IMR-90 (cell line): ENCODE measurements around the gene BEGAIN. TPM values are rescaled to one million over a fixed set of nuclear protein-coding genes. Genes with fewer than 3 reads are reported as not detected.

Experiments
- ATAC-seq: fragments of 200-7000 bp; cut with Tn5 transposase; 2 replicates; pipeline ENCODE4 v1.9.1; 2020; ENCODE audit warnings: low read depth, mild to moderate bottlenecking, moderate library complexity
- BruUV-seq: library from RNA; stranded (reverse); fragments of 400-500 nt; replicated peaks from 2 replicates; lab custom pipeline; 2021; lab: Mats Ljungman, UMichigan
- CTCF ChIA-PET: fragments of 300-600 bp; formaldehyde crosslinking; extraction: SDS; loops from one replicate; lab custom pipeline; 2021; ENCODE audit warnings: antibody characterized with exemption; lab: Yijun Ruan, JAX
- POLR2A ChIA-PET: fragments of 300-600 bp; sonication (Branson Sonifier 250); formaldehyde crosslinking; loops from one replicate; lab custom pipeline; 2022; ENCODE audit warnings: antibody characterized with exemption; ENCODE audit not compliant: unreplicated experiment; lab: Charles Lee
- DNase-seq: peaks from one replicate; pipeline ENCODE4 v3.0.0; 2013
- H2AFZ ChIP-seq: replicated peaks from 2 replicates; pipeline ENCODE3; 2013; ENCODE audit warnings: low read length, mild to moderate bottlenecking; ENCODE audit not compliant: poor library complexity
- H2AK5ac ChIP-seq: 2 replicates; pipeline ENCODE4 v1.6.1; 2013; ENCODE audit warnings: low read depth, low read length, inconsistent platforms
- H2AK9ac ChIP-seq: replicated peaks from 2 replicates; pipeline ENCODE3; 2013; ENCODE audit warnings: mild to moderate bottlenecking, low read depth, low read length, moderate library complexity; ENCODE audit not compliant: poor library complexity
- H2BK120ac ChIP-seq: 2 replicates; pipeline ENCODE4 v1.6.1; 2013; ENCODE audit warnings: low read depth, low read length, inconsistent platforms
- H2BK15ac ChIP-seq: 3 replicates; pipeline ENCODE4 v1.6.1; 2013; ENCODE audit warnings: low read depth, low read length, inconsistent platforms
- H2BK20ac ChIP-seq: 2 replicates; pipeline ENCODE4 v1.6.1; 2013; ENCODE audit warnings: low read depth, mild to moderate bottlenecking, inconsistent platforms, low read length, moderate library complexity
- H2BK5ac ChIP-seq: 2 replicates; pipeline ENCODE4 v1.6.1; 2013; ENCODE audit warnings: mild to moderate bottlenecking, low read depth, low read length, inconsistent platforms; ENCODE audit not compliant: poor library complexity, severe bottlenecking
- H3K14ac ChIP-seq: replicated peaks from 2 replicates; pipeline ENCODE4 v1.6.1; 2013; ENCODE audit warnings: low read depth, low read length, inconsistent platforms
- H3K18ac ChIP-seq: 2 replicates; pipeline ENCODE4 v1.6.1; 2013; ENCODE audit warnings: low read depth, low read length, control low read depth
- H3K23ac ChIP-seq: 2 replicates; pipeline ENCODE4 v1.6.1; 2013; ENCODE audit warnings: low read depth, low read length, inconsistent platforms
- H3K27ac ChIP-seq: 2 replicates; pipeline ENCODE4 v1.5.1; 2013; ENCODE audit warnings: mild to moderate bottlenecking, control low read depth, low read length; ENCODE audit not compliant: insufficient read depth
- H3K27me3 ChIP-seq: 2 replicates; pipeline ENCODE4 v1.6.1; 2013; ENCODE audit warnings: low read length; ENCODE audit not compliant: control insufficient read depth, insufficient read depth
- H3K36me3 ChIP-seq: 2 replicates; pipeline ENCODE4 v1.6.1; 2013; ENCODE audit warnings: low read length, mixed read lengths; ENCODE audit not compliant: control insufficient read depth, insufficient read depth
- H3K4ac ChIP-seq: 2 replicates; pipeline ENCODE4 v1.6.1; 2013; ENCODE audit warnings: low read depth, low read length, inconsistent platforms
- H3K4me1 ChIP-seq: 2 replicates; pipeline ENCODE4 v1.6.1; 2013; ENCODE audit warnings: low read length, mixed read lengths; ENCODE audit not compliant: control insufficient read depth, insufficient read depth
- H3K4me2 ChIP-seq: 2 replicates; pipeline ENCODE4 v1.6.1; 2013; ENCODE audit warnings: low read depth, mild to moderate bottlenecking, control low read depth, low read length, moderate library complexity
- H3K4me3 ChIP-seq: 2 replicates; pipeline ENCODE4 v1.5.1; 2013; ENCODE audit warnings: low read depth, mild to moderate bottlenecking, control low read depth, low read length, moderate library complexity; ENCODE audit not compliant: insufficient read depth
- H3K56ac ChIP-seq: 2 replicates; pipeline ENCODE4 v1.6.1; 2013; ENCODE audit warnings: low read length, inconsistent platforms; ENCODE audit not compliant: insufficient read depth; ENCODE audit errors: extremely low read depth
- H3K79me1 ChIP-seq, 2 experiments: 2 replicates each; pipeline ENCODE4 v1.6.1; 2013; ENCODE audit warnings: low read length in 2 of 2, inconsistent platforms in 1 of 2, low read depth in 1 of 2
- H3K9ac ChIP-seq: 2 replicates; pipeline ENCODE4 v1.6.1; 2013; ENCODE audit warnings: low read depth, low read length, control low read depth
- H3K9me1 ChIP-seq: 2 replicates; pipeline ENCODE4 v1.6.1; 2013; ENCODE audit warnings: low read length, inconsistent platforms; ENCODE audit not compliant: insufficient read depth
- H3K9me3 ChIP-seq: 2 replicates; pipeline ENCODE4 v1.6.1; 2013; ENCODE audit warnings: low read length; ENCODE audit not compliant: control insufficient read depth, insufficient read depth
- H4K20me1 ChIP-seq: 2 replicates; pipeline ENCODE4 v1.6.1; 2013; ENCODE audit warnings: low read length, inconsistent platforms; ENCODE audit not compliant: insufficient read depth
- H4K5ac ChIP-seq: 2 replicates; pipeline ENCODE4 v1.6.1; 2013; ENCODE audit warnings: mild to moderate bottlenecking, low read depth, low read length, control low read depth
- H4K8ac ChIP-seq, 2 experiments: 2 replicates each; pipeline ENCODE4 v1.6.1; 2013; ENCODE audit warnings: low read depth in 2 of 2, low read length in 2 of 2, control low read depth in 1 of 2, inconsistent platforms in 1 of 2
- H4K91ac ChIP-seq: 2 replicates; pipeline ENCODE4 v1.6.1; 2013; ENCODE audit warnings: low read depth, low read length, inconsistent platforms; ENCODE audit not compliant: insufficient read depth
- BHLHE40 ChIP-seq: fragments of 150-350 bp; IDR thresholded peaks from 2 replicates; pipeline ENCODE4 v1.6.1; 2016; ENCODE audit warnings: mild to moderate bottlenecking, low read depth, low read length
- CEBPB ChIP-seq: IDR thresholded peaks from 2 replicates; pipeline ENCODE4 v1.6.1; 2012; ENCODE audit warnings: low read depth, low read length, improper control_type of control experiment
- CHD1 ChIP-seq: IDR thresholded peaks from 2 replicates; pipeline ENCODE4 v1.6.1; 2012; ENCODE audit warnings: low read depth, low read length, improper control_type of control experiment
- ELK1 ChIP-seq: fragments of 150-350 bp; IDR thresholded peaks from 2 replicates; pipeline ENCODE4 v1.6.1; 2016; ENCODE audit warnings: low read depth, mild to moderate bottlenecking, low read length, moderate library complexity, borderline replicate concordance
- FOS ChIP-seq: fragments of 150-350 bp; IDR thresholded peaks from 2 replicates; pipeline ENCODE4 v1.6.1; 2016; ENCODE audit warnings: low read depth, low read length
- MAZ ChIP-seq: IDR thresholded peaks from 2 replicates; pipeline ENCODE4 v1.6.1; 2012; ENCODE audit warnings: low read depth, mild to moderate bottlenecking, low read length, improper control_type of control experiment, moderate library complexity, borderline replicate concordance
- MXI1 ChIP-seq: IDR thresholded peaks from 2 replicates; pipeline ENCODE4 v1.6.1; 2012; ENCODE audit warnings: low read depth, mild to moderate bottlenecking, low read length, moderate library complexity, borderline replicate concordance
- NFE2L2 ChIP-seq: fragments of 150-350 bp; IDR thresholded peaks from 2 replicates; pipeline ENCODE4 v1.6.1; 2016; ENCODE audit warnings: low read depth, mild to moderate bottlenecking, low read length
- POLR2A ChIP-seq: IDR thresholded peaks from 2 replicates; pipeline ENCODE4 v1.6.1; 2012; ENCODE audit warnings: mild to moderate bottlenecking, low read depth, low read length
- RCOR1 ChIP-seq: IDR thresholded peaks from 2 replicates; pipeline ENCODE4 v1.6.1; 2012; ENCODE audit warnings: mild to moderate bottlenecking, low read length, improper control_type of control experiment; ENCODE audit not compliant: insufficient replicate concordance
- USF2 ChIP-seq: fragments of 150-350 bp; IDR thresholded peaks from 2 replicates; pipeline ENCODE4 v1.6.1; 2017; ENCODE audit warnings: mild to moderate bottlenecking, antibody characterized with exemption, low read length, low read depth
- WGBS, 2 experiments: methylation state at CpG; one replicate each; pipeline versions ENCODE4 v1.1.5 to v1.1.7; 2013; ENCODE audit warnings: missing lambda C conversion rate in 2 of 2; ENCODE audit not compliant: insufficient read length in 1 of 2; ENCODE audit errors: extremely low coverage in 2 of 2; 5-methylcytosine and 5-hydroxymethylcytosine counted together
- dilution Hi-C: fragments of 300-500 bp; cut with HindIII; formaldehyde crosslinking; loops from one replicate; pipeline ENCODE4 v1.14.3; 2018; ENCODE audit warnings: low sequenced_read_pairs; ENCODE audit not compliant: unreplicated experiment
- in situ Hi-C: fragments of 300-500 bp; cut with MboI; formaldehyde crosslinking; loops from 3 replicates; pipeline ENCODE4 v1.14.3; 2019; ENCODE audit warnings: low sequenced_read_pairs, inconsistent platforms, mixed read lengths
- intact Hi-C: fragments of 100-400 bp; cut with micrococcal nuclease; formaldehyde crosslinking; loops from 2 replicates; pipeline ENCODE4 v1.10.0; 2022
- polyA plus RNA-seq, 3 experiments: library from polyadenylated mRNA; depleted of rRNA; stranded (reverse); fragments of >200 nt; gene quantifications; 2 replicates each; pipeline ENCODE4 v1.2.3, GENCODE V29; 2012; ENCODE audit warnings: low replicate concordance in 1 of 3
- total RNA-seq: library from RNA; depleted of rRNA; stranded (reverse); fragments of >200 nt; gene quantifications from 2 replicates; pipeline ENCODE4 v1.2.3, GENCODE V29; 2012

Gene BEGAIN
- total and polyA plus RNA-seq, 2 of the 4 experiments (the other 2 are of a cell fraction): 0.18 to 0.99 TPM

GRCh38 chr14:100573757-100574641, 13.2 kb downstream of the BEGAIN start:
- BruUV-seq: no TSS peak
- Histone ChIP-seq H3K4me2 (no peak overlapping the region), H2AFZ (no peak overlapping the region), H4K20me1 (no peaks in the 10 kb centered on the region), H4K91ac (no peak overlapping the region), H4K5ac (no peak overlapping the region), H3K4me3 (no peak overlapping the region), H2BK20ac (no peak overlapping the region), H2BK15ac (no peak overlapping the region), H2BK120ac (no peak overlapping the region), H2AK5ac (no peak overlapping the region), H3K79me1 (no peaks in the 10 kb centered on the region), H3K9me3 (peaks cover 2% of the 10 kb centered on the region; the same call in 1 of the 2 replicates), H2AK9ac (no peak overlapping the region), H3K18ac (no peak overlapping the region), H3K56ac (no peak overlapping the region), H2BK5ac (no peak overlapping the region), H3K23ac (no peak overlapping the region), H3K27me3 (peaks cover 63% of the 10 kb centered on the region), H3K14ac (no peak overlapping the region), H3K4ac (no peak overlapping the region), H3K9ac (no peak overlapping the region), H4K8ac (no peak overlapping the region), H3K36me3 (no peaks in the 10 kb centered on the region), H3K27ac (no peak overlapping the region), H3K4me1 (no peaks in the 10 kb centered on the region), H3K9me1 (no peaks in the 10 kb centered on the region)
- WGBS, 2 experiments: 73% methylated on average over 8 of the region's 27 CpGs; no CpG with 5 or more reads in 1 of the 2 experiments
- dilution Hi-C loops (no loop called here), intact Hi-C loops (no loop called here), in situ Hi-C loops (no loop called here)
- CTCF ChIA-PET: no interaction called here
- ATAC-seq: no peak
- DNase-seq: no peak
- TF ChIP-seq CHD1: no peak
- TF ChIP-seq MAZ: no peak
- TF ChIP-seq USF2: no peak
- no peak for TF ChIP-seq FOS
- no peak for TF ChIP-seq POLR2A
- no peak for TF ChIP-seq NFE2L2
- no peak for TF ChIP-seq CEBPB
- TF ChIP-seq ELK1: no peak
- no peak for TF ChIP-seq RCOR1
- TF ChIP-seq BHLHE40: no peak
- no peak for TF ChIP-seq MXI1
- POLR2A ChIA-PET: no interaction called here
